ENCODE measurements around the gene XIRP1. TPM values are rescaled to one million over a fixed set of nuclear protein-coding genes. Genes with fewer than 3 reads are reported as not detected.
A peak's percentile ranks its signal among the peaks of the same experiment; 100 is the strongest.

The XIRP1 gene
- total RNA-seq, 1 donor from 2014 or later: not detected

GRCh38 chr3:39142067-39142466 is 50.3 kb downstream of the XIRP1 start:
- Mint-ChIP-seq H3K36me3 (ENCODE audit: low read depth) (no peaks in the 10 kb centered on the region), H3K4me1 (peaks cover 18% of the 10 kb centered on the region), H3K9me3 (no peaks in the 10 kb centered on the region), H3K27ac (ENCODE audit: unreplicated experiment) (no peak overlapping the region), H3K4me3 (no peak overlapping the region), H3K27me3 (ENCODE audit: low read depth) (no peaks in the 10 kb centered on the region)
- DNase-seq (ENCODE audit: low read depth, low spot score): no peak
- no peak for TF ChIP-seq CTCF (conservative IDR thresholded peaks at IDR 0.05)

GRCh38 chr3:39141171-39141995 is 51.0 kb downstream of the XIRP1 start:
- no peak for TF ChIP-seq CTCF (conservative IDR thresholded peaks at IDR 0.05)
- H3K9me3 Mint-ChIP-seq: no peaks in the 10 kb centered on the region
- DNase-seq (ENCODE audit: low read depth, low spot score): no peak
- no peak overlapping the region for H3K4me3 Mint-ChIP-seq
- no peaks in the 10 kb centered on the region for H3K36me3 Mint-ChIP-seq (ENCODE audit: low read depth)
- no peak overlapping the region for H3K27ac Mint-ChIP-seq (ENCODE audit: unreplicated experiment)
- H3K4me1 Mint-ChIP-seq: peaks cover 11% of the 10 kb centered on the region
- H3K27me3 Mint-ChIP-seq (ENCODE audit: low read depth): no peaks in the 10 kb centered on the region

GRCh38 chr3:39140341-39140971 is 51.9 kb downstream of the XIRP1 start:
- Mint-ChIP-seq H3K36me3 (ENCODE audit: low read depth) (no peaks in the 10 kb centered on the region), H3K27ac (ENCODE audit: unreplicated experiment) (peak overlapping the region; percentile 54), H3K4me1 (peaks cover 4% of the 10 kb centered on the region), H3K9me3 (no peaks in the 10 kb centered on the region), H3K27me3 (ENCODE audit: low read depth) (no peaks in the 10 kb centered on the region), H3K4me3 (no peak overlapping the region)
- no peak for DNase-seq (ENCODE audit: low read depth, low spot score)
- no peak for TF ChIP-seq CTCF (conservative IDR thresholded peaks at IDR 0.05)

GRCh38 chr3:39139442-39139841 is 53.0 kb downstream of the XIRP1 start:
- TF ChIP-seq CTCF (conservative IDR thresholded peaks at IDR 0.05): no peak

GRCh38 chr3:39138804-39139415 is 53.5 kb downstream of the XIRP1 start:
- no peaks in the 10 kb centered on the region for H3K9me3 Mint-ChIP-seq
- no peak overlapping the region for H3K27ac Mint-ChIP-seq (ENCODE audit: unreplicated experiment)
- peaks cover 4% of the 10 kb centered on the region for H3K4me1 Mint-ChIP-seq
- H3K36me3 Mint-ChIP-seq (ENCODE audit: low read depth): no peaks in the 10 kb centered on the region
- TF ChIP-seq CTCF (conservative IDR thresholded peaks at IDR 0.05): no peak
- no peak overlapping the region for H3K4me3 Mint-ChIP-seq
- DNase-seq (ENCODE audit: low read depth, low spot score): no peak
- no peaks in the 10 kb centered on the region for H3K27me3 Mint-ChIP-seq (ENCODE audit: low read depth)

More at GRCh38 chr3:39139442-39139841, 53.0 kb downstream of the XIRP1 start:
- Mint-ChIP-seq H3K27me3 (ENCODE audit: low read depth) (no peaks in the 10 kb centered on the region), H3K36me3 (ENCODE audit: low read depth) (no peaks in the 10 kb centered on the region), H3K27ac (ENCODE audit: unreplicated experiment) (no peak overlapping the region), H3K4me1 (peaks cover 4% of the 10 kb centered on the region), H3K4me3 (no peak overlapping the region), H3K9me3 (no peaks in the 10 kb centered on the region)
- DNase-seq (ENCODE audit: low read depth, low spot score): no peak
